HT-29 (cell line): ENCODE measurements around the gene PROM2. TPM values are rescaled to one million over a fixed set of nuclear protein-coding genes. Genes with fewer than 3 reads are reported as not detected.

Source experiments
- DNase-seq: peaks from one replicate; pipeline ENCODE4 v3.0.0-alpha.2; 2015; ENCODE audit warnings: low spot score
- total RNA-seq: library from RNA; depleted of rRNA; stranded (reverse); fragments of >200 nt; shearing (Covaris generic); gene quantifications from 2 replicates; pipeline ENCODE4 v1.2.3, GENCODE V29; 2014; rRNA removed

PROM2 gene
- total RNA-seq, 1 experiment from 2014 or later, result 72.2 TPM

DNA sequence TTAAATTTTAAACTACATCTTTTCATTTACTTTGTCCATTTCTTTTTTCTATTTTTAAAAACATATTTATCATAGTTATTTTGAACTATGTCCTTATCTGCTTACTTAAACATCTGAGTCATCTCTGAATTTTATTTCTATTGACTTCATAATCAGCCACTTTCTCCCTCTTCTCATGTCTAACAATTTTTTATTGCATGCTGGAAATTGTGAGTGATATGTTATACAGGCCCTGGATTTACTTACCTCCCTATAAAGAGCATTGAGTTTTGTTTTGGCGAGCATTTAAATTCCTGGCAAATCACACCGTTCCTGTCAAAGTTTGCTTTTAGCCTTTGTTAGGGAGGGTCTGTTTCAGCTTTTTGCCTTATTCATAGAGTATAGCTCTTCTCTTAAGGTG lies 62.2 kb downstream of the PROM2 start:
- no peak for DNase-seq

DNA sequence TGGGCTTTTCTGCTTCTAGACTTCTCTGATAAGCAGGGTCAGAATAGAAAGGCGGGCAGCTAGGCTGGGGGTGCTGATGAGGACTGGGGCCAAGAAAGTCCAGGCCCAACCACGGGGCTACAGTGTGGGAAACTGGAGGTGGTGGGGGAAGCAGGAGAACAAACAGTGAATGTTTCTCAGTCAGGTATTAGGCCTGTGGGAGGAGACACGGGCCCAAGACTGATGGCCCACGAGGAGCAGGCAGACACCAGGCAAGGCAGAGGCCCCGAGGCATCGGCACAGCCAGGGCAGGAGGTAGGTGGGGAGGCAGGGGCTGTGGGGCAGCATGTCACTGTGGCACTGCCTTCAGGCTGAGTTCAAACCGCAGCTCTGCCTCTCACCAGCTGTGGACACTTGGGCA lies 63.6 kb downstream of the PROM2 start:
- no peak for DNase-seq

Other genes with a start within 250 kb of the PROM2 start
- not detected in 2 replicates for gene MAL, start 248.7 kb upstream of the PROM2 start, total RNA-seq
- 103 and 109 TPM in 2 replicates for gene MRPS5, start 152.6 kb upstream of the PROM2 start, total RNA-seq
- 5.4 and 5.6 TPM in 2 replicates for gene ZNF514, start 114.6 kb upstream of the PROM2 start, total RNA-seq
- gene ZNF2, start 108.6 kb upstream of the PROM2 start, total RNA-seq, result 0.69 and 0.70 TPM in 2 replicates
- not detected in 2 replicates for gene ZNF892, start 66.9 kb upstream of the PROM2 start, total RNA-seq
- gene KCNIP3, start 22.9 kb downstream of the PROM2 start, total RNA-seq, result 0.74 and 1.1 TPM in 2 replicates
- 20.8 and 26.2 TPM in 2 replicates for gene FAHD2A, start 128.3 kb downstream of the PROM2 start, total RNA-seq
- not detected in 2 replicates for gene TRIM43B, start 210.3 kb downstream of the PROM2 start, total RNA-seq